NOMO-1 treated with dmso at 0.1 percent for 144 hours (cell line): ENCODE data around the gene PDGFD.

Experiments
- DNase-seq: peaks from one replicate; lab custom pipeline; 2025; ENCODE audit not compliant: unreplicated experiment; lab: John Stamatoyannopoulos, UW

The PDGFD gene

DNA sequence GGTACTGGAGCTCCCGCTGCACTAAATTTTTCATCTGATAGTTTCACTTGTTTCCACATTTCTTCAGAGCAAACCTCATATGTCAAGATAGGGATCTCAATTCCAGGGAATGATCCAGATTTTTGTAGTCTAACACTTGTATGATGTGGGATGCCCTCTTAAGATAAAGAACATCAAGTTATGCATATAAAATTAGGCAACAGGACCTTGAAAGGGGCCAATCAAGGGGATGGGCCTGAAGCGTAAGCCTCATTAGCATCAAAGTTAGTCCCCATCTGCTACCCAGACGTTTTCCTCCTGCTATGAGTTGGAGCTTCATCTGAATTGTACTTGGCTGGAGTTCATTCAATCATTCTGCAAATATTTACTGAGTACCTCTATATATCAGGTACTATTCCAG, 17.5 kb downstream of the PDGFD start:
- no peak for DNase-seq

DNA sequence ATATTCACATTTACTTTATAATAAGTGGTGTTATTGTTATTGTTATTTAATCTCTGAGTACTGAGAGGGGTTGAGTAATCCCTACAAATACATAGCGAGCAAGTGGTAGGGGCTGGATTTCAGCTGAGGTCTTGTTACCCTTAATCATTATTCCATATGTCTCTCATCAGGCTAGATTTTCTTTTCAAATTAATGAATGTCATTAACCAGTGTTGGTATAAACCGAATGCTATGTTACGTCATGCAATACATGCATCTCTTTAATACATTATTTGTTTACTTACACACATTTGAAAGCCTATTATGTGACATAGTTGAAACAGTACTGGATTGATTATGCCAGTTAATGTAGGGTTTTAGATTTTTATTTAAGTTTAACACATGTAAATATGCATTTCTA, 18.9 kb downstream of the PDGFD start:
- DNase-seq = no peak

GRCh38 chr11:104142698-104143097, 21.2 kb downstream of the PDGFD start:
- no peak for DNase-seq

DNA sequence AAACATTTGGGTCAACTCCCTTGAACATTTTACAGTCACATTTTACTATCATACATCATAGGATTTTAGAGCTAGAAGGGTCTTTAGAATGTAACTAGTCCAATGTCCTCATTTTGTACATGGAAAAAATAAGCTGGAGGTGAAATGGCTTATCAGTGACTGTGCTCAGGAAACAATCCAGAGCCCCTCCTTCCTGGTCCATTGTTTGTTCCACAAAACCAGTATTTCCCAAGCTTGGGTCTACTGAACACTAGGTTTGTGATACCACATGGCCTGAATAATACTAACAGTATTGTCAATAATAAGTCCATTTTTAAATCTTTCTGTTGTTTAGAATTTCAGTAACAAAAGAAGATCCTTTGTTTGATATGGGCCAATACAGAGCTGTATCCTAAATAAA, 27.1 kb downstream of the PDGFD start:
- no peak for DNase-seq

GRCh38 chr11:104134745-104135144, 29.2 kb downstream of the PDGFD start:
- DNase-seq = no peak

DNA sequence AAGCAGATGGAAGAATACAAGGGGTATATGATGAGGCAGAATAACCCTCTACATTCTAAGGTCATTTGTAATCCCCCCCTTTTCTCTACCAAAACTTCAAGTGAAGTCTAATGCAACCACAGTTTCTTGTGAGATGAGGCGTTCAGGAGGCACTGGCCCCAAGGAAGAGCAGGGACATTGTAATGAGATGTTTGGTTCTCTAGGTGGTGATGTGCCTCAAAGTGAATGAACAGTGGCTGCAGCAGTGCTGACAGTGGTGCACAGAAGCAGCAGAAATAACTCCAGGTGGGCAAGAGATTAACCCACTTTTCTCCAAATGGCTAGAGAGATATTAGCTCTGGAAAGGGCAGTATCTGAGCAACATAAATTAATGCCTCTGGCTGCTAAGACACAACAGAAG, 33.8 kb downstream of the PDGFD start:
- no peak for DNase-seq

GRCh38 chr11:104129145-104129544, 34.8 kb downstream of the PDGFD start:
- DNase-seq = no peak

- DNase-seq = no peak
Observed at GRCh38 chr11:104127828-104128227, 36.1 kb downstream of the PDGFD start.

- DNase-seq = no peak
Observed at GRCh38 chr11:104126464-104126863, 37.5 kb downstream of the PDGFD start.

DNA sequence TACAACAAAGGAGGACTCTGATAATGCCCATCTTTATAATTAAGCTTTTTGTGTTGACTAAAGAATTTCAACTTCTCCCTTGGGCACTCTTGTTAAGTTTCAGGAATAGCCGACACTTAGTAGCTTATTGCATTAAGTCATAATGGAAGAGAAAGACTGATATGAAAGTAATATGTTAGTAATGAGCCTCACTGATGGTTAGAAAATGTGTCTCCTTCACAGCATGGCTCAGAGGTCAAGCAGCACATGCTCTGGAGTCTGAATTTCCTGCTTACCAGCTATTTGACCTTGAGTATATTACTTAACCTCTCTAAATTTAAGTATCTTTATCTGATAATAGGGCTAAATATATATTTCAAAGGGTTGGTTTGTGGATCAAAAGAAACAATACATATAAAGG, 39.0 kb downstream of the PDGFD start:
- no peak for DNase-seq

DNA sequence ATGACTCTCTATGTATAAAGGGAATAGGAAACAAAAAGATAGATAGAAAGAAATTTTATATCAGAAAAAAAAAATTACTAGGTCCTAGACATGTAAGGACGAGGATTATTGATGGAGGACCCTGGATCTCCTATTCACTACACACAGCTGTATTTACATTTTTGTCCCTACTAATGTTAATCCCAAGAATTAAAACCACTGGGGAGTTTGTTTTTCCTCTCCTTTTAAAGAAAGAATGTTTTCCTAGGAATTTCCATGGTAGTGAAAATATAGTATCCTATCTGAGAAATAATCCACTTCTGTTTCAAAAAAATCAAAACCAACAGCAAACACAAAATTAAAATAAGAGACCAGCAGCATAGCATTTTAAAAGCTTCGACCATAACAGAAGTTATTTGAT, 41.1 kb downstream of the PDGFD start:
- no peak for DNase-seq

DNA sequence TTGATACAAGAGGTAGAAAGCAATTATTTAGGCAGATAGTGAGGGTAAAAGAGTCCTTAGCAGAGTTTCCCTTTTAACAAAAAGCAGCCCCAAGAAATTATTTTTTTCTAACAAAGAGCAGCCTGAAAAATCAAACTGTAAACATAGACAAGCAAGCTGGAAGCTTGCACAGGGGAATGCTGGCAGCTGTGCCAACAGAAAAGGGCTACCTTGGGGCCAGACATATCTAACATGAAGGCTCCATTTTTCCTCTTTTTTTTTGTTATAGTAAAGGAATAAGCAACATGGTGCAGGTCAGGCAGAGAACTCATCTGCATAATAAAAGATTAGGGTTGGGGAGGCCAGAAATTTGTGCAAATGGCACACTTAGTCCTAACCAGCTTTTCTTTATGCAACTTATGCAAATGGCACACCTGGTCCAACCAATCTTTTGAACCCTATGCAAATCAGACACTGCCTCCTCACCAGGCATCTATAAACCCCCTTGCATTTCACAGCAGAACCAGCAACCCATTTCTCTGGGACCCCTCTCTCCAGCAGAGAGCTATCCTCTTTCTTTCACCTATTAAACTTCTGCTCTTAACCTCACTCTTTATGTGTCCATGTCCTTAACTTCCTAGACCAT, 41.8 kb downstream of the PDGFD start:
- DNase-seq = no peak

- DNase-seq = no peak
Observed at GRCh38 chr11:104120493-104121137, 43.3 kb downstream of the PDGFD start.

- DNase-seq = no peak
Observed at GRCh38 chr11:104118105-104118744, 45.7 kb downstream of the PDGFD start.

DNA sequence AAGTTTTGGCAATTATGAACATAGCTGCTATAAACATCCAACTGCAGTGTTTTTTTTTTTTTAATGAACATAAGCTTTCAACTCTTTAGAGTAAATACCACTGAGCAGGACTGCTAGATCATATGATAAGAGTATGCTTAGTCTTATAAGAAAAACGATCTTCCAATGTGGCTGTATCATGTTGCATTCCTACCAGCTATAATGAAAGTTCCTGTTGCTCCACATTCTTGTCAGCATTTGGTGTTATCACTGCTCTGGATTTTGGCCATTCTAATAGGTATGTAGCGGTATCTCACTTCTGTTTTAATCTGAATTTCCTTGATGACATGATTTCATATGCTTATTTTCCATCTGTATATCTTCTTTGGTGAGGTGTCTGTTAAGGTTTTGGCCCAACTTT, 50.4 kb downstream of the PDGFD start:
- DNase-seq = no peak

DNA sequence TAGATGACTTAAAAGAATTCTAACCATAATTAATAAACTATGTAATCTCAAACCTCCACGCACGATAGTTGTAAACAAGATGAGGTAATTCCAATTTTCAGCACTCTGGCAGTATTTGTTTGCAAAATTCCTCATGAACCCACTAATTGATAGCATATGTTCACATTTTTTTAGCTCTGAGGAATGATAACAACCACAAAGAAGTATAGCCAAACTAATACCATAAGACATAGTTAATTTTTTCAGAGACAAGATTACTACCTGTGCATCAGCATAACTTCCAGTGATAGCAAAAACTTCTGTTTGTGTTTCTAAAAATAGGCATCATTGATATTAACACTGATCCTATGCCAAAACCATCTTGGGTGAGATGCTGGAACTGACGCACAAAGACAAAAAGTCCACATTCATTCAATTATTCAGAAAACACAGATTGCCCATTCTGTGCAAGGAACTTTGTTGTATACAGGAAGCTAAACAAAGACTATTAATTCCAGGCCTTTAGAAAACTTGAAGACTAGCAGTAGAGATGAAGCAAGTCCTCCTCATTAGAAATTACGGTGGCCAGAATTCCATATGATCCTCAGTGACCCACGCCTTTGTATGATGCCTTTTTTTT, 57.7 kb downstream of the PDGFD start:
- DNase-seq = no peak

DNA sequence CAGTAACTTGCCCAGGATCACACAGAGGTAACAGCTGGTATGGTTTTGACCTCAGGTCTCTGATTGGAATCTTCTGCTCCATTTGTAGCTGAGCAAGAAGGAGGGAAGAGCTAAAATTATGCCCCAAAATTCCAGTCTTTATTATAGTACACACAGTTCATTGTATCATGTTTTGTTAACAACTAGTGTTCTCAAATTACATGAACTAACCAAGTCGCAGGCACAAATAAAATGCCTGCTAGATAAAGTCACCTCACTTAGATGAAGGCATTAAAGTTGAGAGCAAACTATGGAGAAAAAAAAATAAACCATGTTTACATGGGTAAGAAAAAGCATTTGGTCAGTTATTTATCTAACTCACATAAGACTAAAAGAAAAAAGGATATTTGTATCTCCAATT, 58.8 kb downstream of the PDGFD start:
- DNase-seq = no peak

DNA sequence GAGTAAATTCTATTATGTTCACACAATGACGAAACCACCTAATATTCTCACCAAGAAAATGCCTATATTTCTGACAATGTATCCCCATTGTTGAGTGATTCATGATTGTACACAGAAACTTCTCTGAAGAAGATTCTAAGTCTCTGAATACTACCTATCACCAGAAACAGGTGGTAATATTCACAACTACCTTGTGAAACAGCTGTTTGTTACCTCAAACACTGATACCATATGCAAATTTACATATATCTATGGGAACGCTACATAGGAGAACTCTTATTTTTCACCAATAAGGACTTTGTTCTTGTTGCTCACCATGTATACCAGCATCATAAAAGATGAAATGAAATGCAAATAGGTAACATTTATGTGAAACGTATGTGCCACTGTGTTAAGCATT, 59.3 kb downstream of the PDGFD start:
- DNase-seq = no peak

GRCh38 chr11:104104201-104104600, 59.7 kb downstream of the PDGFD start:
- DNase-seq = no peak

DNA sequence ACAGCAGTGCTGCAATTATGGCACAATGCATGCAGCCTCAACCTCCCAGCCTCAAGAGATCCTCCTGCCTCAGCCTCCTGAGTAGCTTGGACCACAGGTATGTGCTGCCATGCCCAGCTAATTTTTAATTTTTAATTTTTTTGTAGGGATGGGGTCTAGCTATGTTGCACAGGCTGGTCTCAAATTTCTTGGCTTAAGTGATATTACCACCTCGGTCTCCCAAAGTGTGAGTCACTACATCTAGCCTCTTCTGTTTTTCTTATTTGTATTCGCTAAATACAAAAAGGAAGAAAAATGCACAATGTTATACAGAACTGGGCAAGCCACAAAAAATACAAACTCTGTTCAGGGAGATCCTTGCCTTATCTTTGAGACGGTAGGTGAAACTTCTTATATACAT, 65.4 kb downstream of the PDGFD start:
- no peak for DNase-seq

DNA sequence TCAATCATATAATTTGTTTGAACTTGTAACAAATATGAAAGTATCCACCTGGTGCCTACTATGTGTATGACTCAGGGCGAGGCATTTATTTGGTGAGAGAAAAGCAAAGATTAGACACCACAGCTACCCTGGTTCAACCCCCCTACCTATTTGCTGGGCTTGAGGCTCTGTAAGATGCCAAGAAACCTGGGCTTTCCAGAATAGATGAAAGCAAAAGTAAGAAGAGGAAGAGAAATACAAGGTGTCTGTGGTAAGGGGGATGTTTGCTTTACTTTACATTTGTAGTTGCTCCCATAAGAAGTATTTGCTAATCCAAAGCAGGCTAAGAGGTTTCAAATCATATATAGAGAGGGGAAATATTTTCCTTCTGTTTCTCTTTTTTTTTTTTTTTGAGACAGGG, 65.8 kb downstream of the PDGFD start:
- no peak for DNase-seq

GRCh38 chr11:104096900-104097299, 67.0 kb downstream of the PDGFD start:
- DNase-seq = no peak
